HUES64 (cell line): ENCODE data around the gene PLPP3.

Experiments used
- H3K27ac ChIP-seq: 2 replicates; pipeline ENCODE4 v1.7.0; 2013; ENCODE audit warnings: low read depth, low read length, inconsistent platforms
- H3K27me3 ChIP-seq: 2 replicates; pipeline ENCODE4 v1.6.1; 2013; ENCODE audit warnings: mild to moderate bottlenecking, low read length; ENCODE audit not compliant: insufficient read depth
- H3K36me3 ChIP-seq: 2 replicates; pipeline ENCODE4 v1.6.1; 2013; ENCODE audit warnings: mild to moderate bottlenecking, low read length; ENCODE audit not compliant: insufficient read depth
- H3K4me1 ChIP-seq: 2 replicates; pipeline ENCODE4 v1.6.1; 2013; ENCODE audit warnings: mild to moderate bottlenecking, low read length, moderate library complexity; ENCODE audit not compliant: insufficient read depth
- H3K4me3 ChIP-seq: 2 replicates; pipeline ENCODE4 v1.5.1; 2013; ENCODE audit warnings: mild to moderate bottlenecking, low read length, moderate library complexity
- H3K9ac ChIP-seq: 2 replicates; pipeline ENCODE4 v1.6.1; 2013; ENCODE audit warnings: mild to moderate bottlenecking, low read depth, low read length
- H3K9me3 ChIP-seq: 2 replicates; pipeline ENCODE4 v1.6.1; 2013; ENCODE audit warnings: low read depth, low read length; ENCODE audit not compliant: insufficient read depth
- WGBS: fragments of 150-250, 120-280 bp; methylation state at CpG from one replicate; pipeline ENCODE4 v1.1.7; 2013; ENCODE audit warnings: missing lambda C conversion rate; 5-methylcytosine and 5-hydroxymethylcytosine counted together

PLPP3 gene

DNA sequence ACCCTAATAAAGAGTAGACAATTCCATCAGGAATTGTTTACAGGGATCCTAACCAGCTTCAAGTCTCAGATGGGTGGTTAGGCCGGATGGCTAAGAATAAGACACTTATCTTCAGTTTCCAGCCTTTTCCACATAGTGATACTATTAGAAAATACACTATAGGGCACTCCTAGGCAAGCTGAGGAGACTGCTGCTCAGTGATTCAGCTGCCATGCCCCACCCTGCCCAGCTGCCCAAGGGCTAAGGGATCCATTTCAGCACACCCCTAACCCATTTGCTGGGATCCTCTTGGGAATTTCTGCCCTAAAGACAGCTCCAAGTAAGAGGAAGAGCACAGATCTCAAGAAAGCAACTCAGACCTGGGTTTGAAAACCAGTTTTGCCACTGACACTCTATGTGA lies 31.9 kb downstream of the PLPP3 start:
- Histone ChIP-seq H3K9ac (no peak overlapping the region), H3K36me3 (peaks cover 3% of the 10 kb centered on the region; the same call in 1 of the 2 replicates), H3K4me3 (no peak overlapping the region), H3K27ac (no peak overlapping the region), H3K9me3 (no peaks in the 10 kb centered on the region), H3K4me1 (peaks cover 99% of the 10 kb centered on the region), H3K27me3 (no peaks in the 10 kb centered on the region)
- 100% methylated on average over 1 of the region's 1 CpG for WGBS

DNA sequence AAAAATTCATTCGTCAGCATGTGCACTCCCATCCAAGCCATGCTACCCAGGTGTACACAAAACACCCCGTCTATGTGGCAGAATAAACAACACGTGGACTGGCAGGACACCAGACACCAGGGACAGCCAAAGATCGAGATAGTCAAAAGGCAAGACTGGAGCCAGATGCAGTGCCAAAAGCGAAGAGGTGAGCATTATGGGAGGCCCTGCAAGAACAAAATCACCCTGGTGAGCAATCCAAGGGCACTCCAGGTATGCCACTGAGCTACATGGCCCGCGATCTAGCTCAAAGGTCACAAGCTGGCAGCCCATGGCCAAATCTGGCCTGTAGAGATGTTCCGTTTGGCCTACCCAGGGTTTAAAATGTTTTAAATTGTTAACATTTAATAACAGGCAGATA lies 33.7 kb downstream of the PLPP3 start:
- H3K4me1 ChIP-seq = peaks cover 95% of the 10 kb centered on the region
- no peak overlapping the region for H3K27ac ChIP-seq
- no peak overlapping the region for H3K9ac ChIP-seq
- 94% methylated on average over 8 of the region's 8 CpGs for WGBS
- peaks cover 6% of the 10 kb centered on the region; the same call in 1 of the 2 replicates for H3K36me3 ChIP-seq
- no peaks in the 10 kb centered on the region for H3K9me3 ChIP-seq
- no peaks in the 10 kb centered on the region for H3K27me3 ChIP-seq
- H3K4me3 ChIP-seq = no peak overlapping the region

- WGBS = 83% methylated on average over 1 of the region's 2 CpGs
- no peaks in the 10 kb centered on the region for H3K27me3 ChIP-seq
- no peaks in the 10 kb centered on the region for H3K9me3 ChIP-seq
- peaks cover 88% of the 10 kb centered on the region for H3K4me1 ChIP-seq
- H3K9ac ChIP-seq = no peak overlapping the region
- peaks cover 6% of the 10 kb centered on the region; the same call in 1 of the 2 replicates for H3K36me3 ChIP-seq
- no peak overlapping the region for H3K4me3 ChIP-seq
- H3K27ac ChIP-seq = peak overlapping the region; percentile 83
These were observed 35.4 kb downstream of the PLPP3 start for GRCh38 chr1:56543783-56544612.

- Histone ChIP-seq H3K9me3 (no peaks in the 10 kb centered on the region), H3K27me3 (no peaks in the 10 kb centered on the region), H3K4me3 (no peak overlapping the region), H3K9ac (no peak overlapping the region), H3K36me3 (peaks cover 6% of the 10 kb centered on the region; the same call in 1 of the 2 replicates), H3K4me1 (peaks cover 85% of the 10 kb centered on the region), H3K27ac (no peak overlapping the region)
- 91% methylated on average over 5 of the region's 5 CpGs for WGBS
These were observed 36.7 kb downstream of the PLPP3 start for GRCh38 chr1:56542651-56543050.

DNA sequence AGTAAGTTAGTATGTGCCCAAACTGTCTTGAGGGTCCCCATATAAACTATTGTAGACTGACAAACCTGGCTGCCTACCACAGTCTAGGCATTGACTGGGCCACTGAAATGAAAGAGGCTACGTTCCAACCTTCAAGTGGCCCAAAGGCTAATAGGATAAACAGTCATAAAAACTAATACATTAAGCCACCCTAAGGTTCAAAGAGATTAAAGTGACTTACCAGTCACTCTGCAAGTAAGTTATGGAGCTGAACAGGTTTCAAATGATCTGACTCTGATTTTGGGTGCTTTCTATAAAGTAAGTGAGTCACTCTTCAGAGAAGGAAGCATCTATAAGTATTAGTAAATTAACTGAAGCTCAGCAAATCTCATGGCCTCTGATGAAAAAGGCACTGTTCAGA lies 38.0 kb downstream of the PLPP3 start:
- no peaks in the 10 kb centered on the region for H3K27me3 ChIP-seq

DNA sequence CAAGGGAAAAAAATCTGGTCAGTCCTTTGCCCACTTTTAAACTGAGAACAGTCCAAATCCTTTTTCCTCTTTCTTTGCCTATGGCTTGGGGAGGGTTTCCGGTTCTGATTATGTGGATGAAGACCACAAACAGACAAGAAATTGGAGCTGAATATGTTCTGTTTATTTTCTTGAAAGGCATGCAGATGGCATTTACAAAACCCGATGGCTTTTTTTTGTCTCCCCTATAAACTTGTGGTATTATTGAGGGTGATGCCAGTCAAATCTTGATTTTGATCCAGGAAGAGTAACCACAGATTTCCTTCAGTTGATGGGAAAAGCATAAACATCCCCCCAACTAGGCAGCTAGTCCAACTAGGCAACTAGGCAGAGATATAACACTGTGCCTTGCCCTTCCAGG lies 38.9 kb downstream of the PLPP3 start:
- Histone ChIP-seq H3K9ac (no peak overlapping the region), H3K27ac (no peak overlapping the region), H3K4me3 (no peak overlapping the region), H3K36me3 (peaks cover 20% of the 10 kb centered on the region), H3K9me3 (no peaks in the 10 kb centered on the region), H3K4me1 (peaks cover 85% of the 10 kb centered on the region), H3K27me3 (no peaks in the 10 kb centered on the region)
- 100% methylated on average over 2 of the region's 2 CpGs for WGBS

More for the DNA sequence above, 38.0 kb downstream of the PLPP3 start:
- H3K4me3 ChIP-seq = no peak overlapping the region
- no peaks in the 10 kb centered on the region for H3K9me3 ChIP-seq
- H3K27ac ChIP-seq = no peak overlapping the region; the same call in 1 of the 2 replicates
- 88% methylated on average over 1 of the region's 1 CpG for WGBS
- H3K9ac ChIP-seq = no peak overlapping the region
- H3K36me3 ChIP-seq = peaks cover 12% of the 10 kb centered on the region
- peaks cover 85% of the 10 kb centered on the region for H3K4me1 ChIP-seq

GRCh38 chr1:56539520-56539931 lies 39.8 kb downstream of the PLPP3 start:
- WGBS = 59% methylated on average over 2 of the region's 2 CpGs
- peak overlapping the region; percentile 38; the same call in 1 of the 2 replicates for H3K27ac ChIP-seq
- H3K4me1 ChIP-seq = peaks cover 83% of the 10 kb centered on the region
- no peaks in the 10 kb centered on the region for H3K9me3 ChIP-seq
- no peak overlapping the region for H3K9ac ChIP-seq
- H3K27me3 ChIP-seq = no peaks in the 10 kb centered on the region
- H3K4me3 ChIP-seq = no peak overlapping the region
- H3K36me3 ChIP-seq = peaks cover 27% of the 10 kb centered on the region

GRCh38 chr1:56538532-56538931 lies 40.8 kb downstream of the PLPP3 start:
- WGBS = 80% methylated on average over 2 of the region's 3 CpGs
- Histone ChIP-seq H3K4me3 (no peak overlapping the region), H3K9me3 (no peaks in the 10 kb centered on the region), H3K4me1 (peaks cover 81% of the 10 kb centered on the region), H3K27ac (no peak overlapping the region), H3K27me3 (no peaks in the 10 kb centered on the region), H3K9ac (no peak overlapping the region), H3K36me3 (peaks cover 37% of the 10 kb centered on the region)

DNA sequence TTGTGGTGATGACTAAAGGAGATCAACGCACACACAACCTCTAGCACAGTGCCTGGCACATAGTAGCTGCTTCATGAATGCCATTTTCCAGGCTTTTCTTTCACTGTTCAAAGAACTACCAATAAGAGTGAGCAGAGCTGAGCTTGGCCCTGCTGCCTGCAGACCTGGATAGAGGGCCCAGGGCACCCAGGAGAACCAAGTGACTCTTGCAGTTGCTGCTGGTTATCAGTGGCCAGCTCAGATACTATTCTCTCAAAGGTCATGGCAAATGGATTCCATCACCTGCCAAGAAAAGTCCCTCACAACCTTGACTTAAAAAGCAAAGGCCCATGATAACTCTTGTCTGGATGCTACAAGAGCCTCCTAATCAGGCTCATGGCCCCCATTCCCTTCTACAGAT lies 41.7 kb downstream of the PLPP3 start:
- no peak overlapping the region for H3K4me3 ChIP-seq
- H3K27me3 ChIP-seq = no peaks in the 10 kb centered on the region
- H3K27ac ChIP-seq = peak overlapping the region; percentile 92
- H3K36me3 ChIP-seq = peaks cover 44% of the 10 kb centered on the region
- no peaks in the 10 kb centered on the region for H3K9me3 ChIP-seq
- WGBS = 56% methylated on average over 1 of the region's 1 CpG
- H3K9ac ChIP-seq = no peak overlapping the region
- H3K4me1 ChIP-seq = peaks cover 75% of the 10 kb centered on the region

GRCh38 chr1:56535939-56536338 lies 43.4 kb downstream of the PLPP3 start:
- Histone ChIP-seq H3K27me3 (no peaks in the 10 kb centered on the region), H3K9me3 (no peaks in the 10 kb centered on the region), H3K4me1 (peaks cover 76% of the 10 kb centered on the region), H3K9ac (peak overlapping the region; percentile 52), H3K27ac (peak overlapping the region; percentile 92), H3K36me3 (peaks cover 51% of the 10 kb centered on the region), H3K4me3 (no peak overlapping the region)
- 78% methylated on average over 4 of the region's 4 CpGs for WGBS

DNA sequence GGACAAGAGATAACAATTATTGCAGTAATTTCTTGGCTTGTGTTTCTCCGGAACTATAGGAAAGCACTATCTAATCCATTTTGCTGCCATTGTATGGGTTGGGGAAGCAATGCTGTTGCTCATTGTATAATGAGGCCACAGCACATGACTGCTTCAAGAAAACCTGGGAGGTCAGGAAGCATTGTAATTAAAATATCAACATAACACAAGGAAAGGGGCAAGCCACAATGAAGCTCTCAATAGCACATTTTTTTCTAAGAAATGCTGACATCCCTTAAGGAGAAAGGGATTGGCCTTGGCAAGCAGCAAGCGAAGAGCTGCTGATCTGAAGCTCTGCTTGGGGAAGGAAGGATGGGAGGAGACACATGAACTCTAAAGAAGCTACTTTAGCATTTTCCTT lies 44.0 kb downstream of the PLPP3 start:
- Histone ChIP-seq H3K4me1 (peaks cover 82% of the 10 kb centered on the region), H3K36me3 (peaks cover 56% of the 10 kb centered on the region), H3K4me3 (no peak overlapping the region), H3K27ac (peak overlapping the region; percentile 92), H3K9ac (peak overlapping the region; percentile 23), H3K9me3 (no peaks in the 10 kb centered on the region), H3K27me3 (no peaks in the 10 kb centered on the region)
- 43% methylated on average over 2 of the region's 2 CpGs for WGBS
